Breast epithelium (tissue), 3 donors: ENCODE data around the gene TTC27.

Source experiments
- POLR2A ChIP-seq: fragments of 450-650 bp; IDR thresholded peaks from one replicate; pipeline ENCODE4 v1.6.1; 2016; ENCODE audit warnings: antibody characterized with exemption, mild to moderate bottlenecking, moderate library complexity
- POLR2AphosphoS5 ChIP-seq, 3 donors: sonication (generic); formaldehyde crosslinking; IDR thresholded peaks; one replicate each; pipeline ENCODE4 v1.6.1; 2017; ENCODE audit warnings: antibody characterized with exemption in 3 of 3
- TF ChIP-seq, protein P1 (sequence below), 3 donors: fragments of 450-650 bp; IDR thresholded peaks; one replicate each; pipeline ENCODE4 v1.5.1; 2016 to 2017; ENCODE audit warnings: antibody characterized with exemption in 3 of 3, mild to moderate bottlenecking in 3 of 3, moderate library complexity in 3 of 3

DNA sequence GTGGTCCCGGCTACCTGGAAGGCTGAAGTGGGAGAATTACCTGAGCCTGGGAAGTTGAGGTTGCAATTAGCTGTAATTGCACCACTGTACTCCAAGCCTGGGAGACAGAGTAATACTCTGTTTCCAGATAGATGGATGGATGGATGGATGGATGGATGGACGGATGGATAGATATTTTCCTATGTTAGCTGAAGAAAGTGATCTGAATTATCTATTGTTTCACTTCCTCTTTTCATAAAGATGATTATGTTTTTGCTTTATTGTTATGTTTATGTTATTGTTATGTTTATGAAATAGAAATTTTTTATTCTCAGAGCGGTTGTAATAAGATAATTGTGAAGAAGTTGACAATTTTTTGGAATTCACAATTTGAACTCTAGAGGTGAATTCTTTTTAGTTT is 33.3 kb upstream of the TTC27 start:
- no peak for TF ChIP-seq POLR2A
- TF ChIP-seq POLR2AphosphoS5 (IDR thresholded peaks at IDR 0.05) = no peak
- TF ChIP-seq, protein P1, sequence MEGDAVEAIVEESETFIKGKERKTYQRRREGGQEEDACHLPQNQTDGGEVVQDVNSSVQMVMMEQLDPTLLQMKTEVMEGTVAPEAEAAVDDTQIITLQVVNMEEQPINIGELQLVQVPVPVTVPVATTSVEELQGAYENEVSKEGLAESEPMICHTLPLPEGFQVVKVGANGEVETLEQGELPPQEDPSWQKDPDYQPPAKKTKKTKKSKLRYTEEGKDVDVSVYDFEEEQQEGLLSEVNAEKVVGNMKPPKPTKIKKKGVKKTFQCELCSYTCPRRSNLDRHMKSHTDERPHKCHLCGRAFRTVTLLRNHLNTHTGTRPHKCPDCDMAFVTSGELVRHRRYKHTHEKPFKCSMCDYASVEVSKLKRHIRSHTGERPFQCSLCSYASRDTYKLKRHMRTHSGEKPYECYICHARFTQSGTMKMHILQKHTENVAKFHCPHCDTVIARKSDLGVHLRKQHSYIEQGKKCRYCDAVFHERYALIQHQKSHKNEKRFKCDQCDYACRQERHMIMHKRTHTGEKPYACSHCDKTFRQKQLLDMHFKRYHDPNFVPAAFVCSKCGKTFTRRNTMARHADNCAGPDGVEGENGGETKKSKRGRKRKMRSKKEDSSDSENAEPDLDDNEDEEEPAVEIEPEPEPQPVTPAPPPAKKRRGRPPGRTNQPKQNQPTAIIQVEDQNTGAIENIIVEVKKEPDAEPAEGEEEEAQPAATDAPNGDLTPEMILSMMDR (IDR thresholded peaks at IDR 0.05) = no peak
